Limb (tissue), 2 donors: ENCODE data around the gene ADGRV1.
"Not testable (repeated sequence)": the region's sequence is repeated elsewhere in the genome, so short reads cannot be mapped to it uniquely, and the experiment has no call there.

Experiments
- DNase-seq, 2 donors: peaks; one replicate each; pipeline ENCODE4 v3.0.0-alpha.2; 2016; ENCODE audit errors: extremely low spot score in 2 of 2

ADGRV1 gene

GRCh38 chr5:90810211-90810610 lies 251.6 kb downstream of the ADGRV1 start:
- DNase-seq: no peak

- DNase-seq: no peak
These were observed 254.8 kb downstream of the ADGRV1 start for GRCh38 chr5:90813392-90813791.

- not testable (repeated sequence) for DNase-seq
These were observed 263.5 kb downstream of the ADGRV1 start for GRCh38 chr5:90822062-90822461.

- no peak for DNase-seq
These were observed 265.8 kb downstream of the ADGRV1 start for GRCh38 chr5:90824436-90824835.

- DNase-seq: no peak
These were observed 271.5 kb downstream of the ADGRV1 start for GRCh38 chr5:90830058-90830457.

GRCh38 chr5:90833753-90834152 lies 275.2 kb downstream of the ADGRV1 start:
- no peak for DNase-seq

- no peak for DNase-seq
These were observed 276.1 kb downstream of the ADGRV1 start for GRCh38 chr5:90834711-90835110.

- DNase-seq: no peak
These were observed 284.8 kb downstream of the ADGRV1 start for GRCh38 chr5:90843443-90843842.

- no peak for DNase-seq
These were observed 286.3 kb downstream of the ADGRV1 start for GRCh38 chr5:90844931-90845330.

- no peak for DNase-seq
These were observed 287.3 kb downstream of the ADGRV1 start for GRCh38 chr5:90845723-90846554.

- not testable (repeated sequence) for DNase-seq
These were observed 289.0 kb downstream of the ADGRV1 start for GRCh38 chr5:90847606-90848005.

GRCh38 chr5:90849939-90850338 lies 291.3 kb downstream of the ADGRV1 start:
- DNase-seq: no peak

GRCh38 chr5:90852531-90852930 lies 293.9 kb downstream of the ADGRV1 start:
- no peak for DNase-seq

GRCh38 chr5:90853750-90854149 lies 295.2 kb downstream of the ADGRV1 start:
- DNase-seq: no peak

GRCh38 chr5:90854169-90854568 lies 295.6 kb downstream of the ADGRV1 start:
- no peak for DNase-seq

- DNase-seq: no peak
These were observed 296.9 kb downstream of the ADGRV1 start for GRCh38 chr5:90855296-90856010.

- no peak for DNase-seq
These were observed 303.4 kb downstream of the ADGRV1 start for GRCh38 chr5:90861843-90862586.

GRCh38 chr5:90865180-90865579 lies 306.6 kb downstream of the ADGRV1 start:
- no peak for DNase-seq

GRCh38 chr5:90866333-90866732 lies 307.7 kb downstream of the ADGRV1 start:
- DNase-seq: peak in 1 of 2 donors; percentile 85

- no peak for DNase-seq
These were observed 308.5 kb downstream of the ADGRV1 start for GRCh38 chr5:90866915-90867731.

- no peak for DNase-seq
These were observed 310.2 kb downstream of the ADGRV1 start for GRCh38 chr5:90868799-90869198.
